Fibroblast of mammary gland (primary cell): Measurements from ENCODE around the gene SMAD3.

Experiments used
- DNase-seq: peaks from one replicate; pipeline ENCODE4 v3.0.0-alpha.2; 2010; ENCODE audit warnings: low read depth
- H3K4me3 ChIP-seq: 2 replicates; pipeline ENCODE4 v1.5.1; 2011; ENCODE audit warnings: low read depth, mild to moderate bottlenecking, low read length, moderate library complexity; ENCODE audit not compliant: control insufficient read depth
- CTCF ChIP-seq: conservative IDR thresholded peaks from 2 replicates; pipeline ENCODE4 v1.5.1; 2011; ENCODE audit warnings: low read depth, low read length, inconsistent platforms; ENCODE audit not compliant: control insufficient read depth, insufficient read depth

SMAD3 gene

DNA sequence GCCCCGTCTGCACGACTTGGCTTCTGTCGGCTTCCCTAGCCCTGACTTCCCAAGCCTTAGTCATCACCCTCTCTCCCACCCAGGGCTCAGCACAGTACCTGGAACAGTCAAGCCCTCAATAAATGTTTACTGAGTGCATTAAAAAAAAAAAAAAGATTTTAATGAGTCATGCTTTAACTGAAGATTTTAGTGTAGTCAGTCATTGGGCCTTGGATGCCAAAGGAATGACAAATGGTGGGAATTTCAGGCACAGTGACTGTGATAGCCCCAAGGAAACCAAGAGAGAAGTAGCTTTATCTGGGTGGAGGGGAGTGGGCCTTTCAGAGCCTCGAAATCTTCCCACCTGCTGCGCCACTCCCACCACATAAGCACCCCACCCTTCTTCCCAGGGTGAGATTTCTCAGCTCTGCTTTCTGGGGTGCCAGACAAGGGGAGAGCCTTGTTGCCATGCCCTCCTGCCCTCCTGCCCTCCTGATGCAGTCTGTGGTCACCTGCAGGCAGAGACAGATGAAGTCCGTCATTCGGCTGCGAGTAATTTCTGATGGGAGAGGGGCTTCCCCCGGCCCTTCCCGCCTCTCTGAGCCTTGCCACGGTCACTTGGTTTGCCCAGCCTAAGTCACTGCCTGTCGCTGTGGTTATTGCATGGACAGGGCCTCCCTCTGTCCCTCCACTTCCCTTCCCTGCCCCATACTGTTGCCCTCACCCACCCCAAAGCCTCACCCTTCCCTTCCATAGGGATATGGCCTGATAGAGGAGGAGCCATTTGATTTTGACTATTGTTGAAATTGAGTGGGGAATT lies 41.8 kb downstream of the SMAD3 start:
- no peak for TF ChIP-seq CTCF
- H3K4me3 ChIP-seq = no peak overlapping the region
- peak; percentile 100 for DNase-seq

DNA sequence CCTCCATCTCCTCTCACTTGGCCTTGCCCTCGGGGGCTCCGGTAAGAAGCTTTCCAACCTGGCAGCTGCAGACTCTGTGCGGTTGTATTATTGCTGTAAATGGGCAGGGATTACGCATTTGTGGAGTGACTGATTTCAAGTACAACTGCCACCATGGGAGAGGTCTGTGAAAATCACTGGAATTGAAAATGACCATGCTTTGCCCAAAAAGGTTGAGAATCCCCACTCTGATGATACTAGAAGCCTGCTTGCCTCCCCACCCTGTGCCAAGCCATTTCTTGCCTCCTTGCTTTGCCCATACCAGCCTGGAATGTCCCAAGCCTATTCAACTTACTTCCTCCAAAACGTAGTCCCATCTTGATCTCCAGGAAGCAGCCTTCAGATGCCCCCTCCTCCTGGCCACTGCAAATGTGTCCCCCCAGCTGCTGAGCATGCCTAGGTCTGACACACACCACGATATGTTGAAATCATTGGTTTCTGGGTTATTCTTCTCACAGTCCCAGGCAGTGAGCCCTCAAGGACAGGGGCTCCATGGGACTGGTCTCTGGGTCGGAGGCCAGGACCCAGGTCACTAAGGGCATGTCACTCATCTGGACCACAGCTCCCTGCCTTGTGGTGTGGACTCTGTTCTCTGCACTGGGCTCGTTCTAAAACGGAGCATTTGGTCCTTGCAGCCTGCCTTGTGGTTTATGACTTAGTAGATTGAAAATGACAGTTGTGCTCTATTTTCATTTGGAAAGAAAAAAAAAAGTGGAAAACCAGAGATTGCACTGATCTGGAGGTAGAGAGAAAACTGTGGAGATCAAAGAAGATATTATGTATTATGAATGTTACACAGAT lies 42.9 kb downstream of the SMAD3 start:
- H3K4me3 ChIP-seq = no peak overlapping the region
- DNase-seq = peak; percentile 75
- no peak for TF ChIP-seq CTCF

DNA sequence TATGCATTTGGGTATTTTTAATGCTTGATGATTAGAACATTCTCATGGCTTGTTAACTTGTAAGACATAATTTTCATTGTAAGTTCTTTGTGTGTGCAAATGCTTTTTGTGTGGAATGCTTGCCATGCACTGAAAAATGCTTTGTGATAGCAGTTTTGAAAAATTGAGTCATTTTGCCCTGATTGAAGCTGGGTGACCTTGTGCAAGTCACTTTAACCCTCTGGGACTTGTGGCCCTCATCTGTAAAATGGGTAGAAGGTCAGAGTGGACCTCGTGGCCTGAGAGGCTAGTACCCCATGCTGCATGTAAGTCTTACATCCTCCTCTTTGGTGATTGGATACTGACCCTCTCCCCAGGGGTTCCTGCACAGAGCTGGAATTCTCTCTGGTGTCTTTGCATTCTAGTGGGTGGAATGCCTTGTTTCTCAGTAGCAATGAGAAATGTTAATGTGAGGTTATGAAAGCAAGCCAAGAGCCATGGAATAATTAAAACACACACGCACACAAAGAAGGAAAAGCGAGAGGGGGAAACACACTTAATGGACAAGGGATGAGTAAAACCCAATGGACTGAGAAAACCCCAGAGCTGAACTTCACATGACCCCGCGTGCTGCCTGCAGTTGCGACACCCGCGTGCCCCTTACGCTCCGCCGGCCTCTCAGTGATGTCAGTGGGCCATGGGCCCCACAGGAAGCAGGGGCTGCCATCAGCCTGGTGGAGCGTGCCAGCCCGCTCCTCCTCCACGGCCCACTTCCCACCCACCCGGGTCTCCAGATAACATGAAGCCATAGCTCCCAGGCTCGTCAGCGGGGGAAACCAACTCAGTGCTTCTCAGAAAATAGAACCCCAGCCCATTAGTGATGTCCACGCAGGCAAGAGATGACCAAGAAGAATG lies 44.0 kb downstream of the SMAD3 start:
- no peak overlapping the region for H3K4me3 ChIP-seq
- no peak for TF ChIP-seq CTCF
- peak; percentile 99 for DNase-seq

- no peak overlapping the region for H3K4me3 ChIP-seq
- TF ChIP-seq CTCF = no peak
- no peak for DNase-seq
Measured at GRCh38 chr15:67110361-67110781, 45.0 kb downstream of the SMAD3 start.

- no peak for DNase-seq
- H3K4me3 ChIP-seq = no peak overlapping the region
- TF ChIP-seq CTCF = no peak
Measured at GRCh38 chr15:67110958-67111864, 45.8 kb downstream of the SMAD3 start.
